ENCODE data around the gene DACT2.

DACT2 gene

GRCh38 chr6:168300975-168301647 lies 18.5 kb downstream of the DACT2 start:
- peak overlapping the region; percentile 48 for H3K27ac ChIP-seq (ENCODE audit: low read depth, low read length)
- peaks cover 25% of the 10 kb centered on the region for H3K4me1 ChIP-seq (ENCODE audit: control insufficient read depth, insufficient read depth, low read length)
- no peaks in the 10 kb centered on the region for H3K9me3 ChIP-seq (ENCODE audit: control insufficient read depth, insufficient read depth, low read length)
- H3K36me3 ChIP-seq (ENCODE audit: control insufficient read depth, insufficient read depth, low read length), result no peaks in the 10 kb centered on the region
- H3K27me3 ChIP-seq (ENCODE audit: control insufficient read depth, insufficient read depth, low read length), result peaks cover 49% of the 10 kb centered on the region
- no peak overlapping the region for H3K9ac ChIP-seq (ENCODE audit: low read depth, low read length)
- H3K4me3 ChIP-seq (ENCODE audit: low read depth, low read length), result peak overlapping the region; percentile 42; the same call in 1 of the 2 replicates

- H3K27me3 ChIP-seq (ENCODE audit: control insufficient read depth, insufficient read depth, low read length), result peaks cover 49% of the 10 kb centered on the region
These were observed 19.8 kb downstream of the DACT2 start for GRCh38 chr6:168299541-168300511.

GRCh38 chr6:168297643-168298042 lies 21.9 kb downstream of the DACT2 start:
- H3K9ac ChIP-seq (ENCODE audit: low read depth, low read length), result no peak overlapping the region
- H3K27ac ChIP-seq (ENCODE audit: low read depth, low read length), result no peak overlapping the region
- H3K36me3 ChIP-seq (ENCODE audit: control insufficient read depth, insufficient read depth, low read length), result no peaks in the 10 kb centered on the region
- H3K4me1 ChIP-seq (ENCODE audit: control insufficient read depth, insufficient read depth, low read length), result peaks cover 17% of the 10 kb centered on the region
- H3K9me3 ChIP-seq (ENCODE audit: control insufficient read depth, insufficient read depth, low read length), result no peaks in the 10 kb centered on the region
- no peak overlapping the region for H3K4me3 ChIP-seq (ENCODE audit: low read depth, low read length)
- peaks cover 39% of the 10 kb centered on the region for H3K27me3 ChIP-seq (ENCODE audit: control insufficient read depth, insufficient read depth, low read length)

More at GRCh38 chr6:168299541-168300511, 19.8 kb downstream of the DACT2 start:
- no peaks in the 10 kb centered on the region for H3K9me3 ChIP-seq (ENCODE audit: control insufficient read depth, insufficient read depth, low read length)
- no peak overlapping the region for H3K9ac ChIP-seq (ENCODE audit: low read depth, low read length)
- peaks cover 25% of the 10 kb centered on the region for H3K4me1 ChIP-seq (ENCODE audit: control insufficient read depth, insufficient read depth, low read length)
- H3K4me3 ChIP-seq (ENCODE audit: low read depth, low read length), result no peak overlapping the region
- no peak overlapping the region for H3K27ac ChIP-seq (ENCODE audit: low read depth, low read length)
- no peaks in the 10 kb centered on the region for H3K36me3 ChIP-seq (ENCODE audit: control insufficient read depth, insufficient read depth, low read length)

- Histone ChIP-seq H3K27me3 (ENCODE audit: control insufficient read depth, insufficient read depth, low read length) (peaks cover 13% of the 10 kb centered on the region), H3K4me1 (ENCODE audit: control insufficient read depth, insufficient read depth, low read length) (no peaks in the 10 kb centered on the region), H3K9ac (ENCODE audit: low read depth, low read length) (no peak overlapping the region), H3K4me3 (ENCODE audit: low read depth, low read length) (no peak overlapping the region), H3K36me3 (ENCODE audit: control insufficient read depth, insufficient read depth, low read length) (no peaks in the 10 kb centered on the region), H3K27ac (ENCODE audit: low read depth, low read length) (no peak overlapping the region), H3K9me3 (ENCODE audit: control insufficient read depth, insufficient read depth, low read length) (no peaks in the 10 kb centered on the region)
These were observed 24.7 kb downstream of the DACT2 start for GRCh38 chr6:168294901-168295300.

- no peaks in the 10 kb centered on the region for H3K9me3 ChIP-seq (ENCODE audit: control insufficient read depth, insufficient read depth, low read length)
- H3K36me3 ChIP-seq (ENCODE audit: control insufficient read depth, insufficient read depth, low read length), result no peaks in the 10 kb centered on the region
- H3K4me3 ChIP-seq (ENCODE audit: low read depth, low read length), result no peak overlapping the region
- no peaks in the 10 kb centered on the region for H3K4me1 ChIP-seq (ENCODE audit: control insufficient read depth, insufficient read depth, low read length)
- peaks cover 4% of the 10 kb centered on the region for H3K27me3 ChIP-seq (ENCODE audit: control insufficient read depth, insufficient read depth, low read length)
- no peak overlapping the region for H3K27ac ChIP-seq (ENCODE audit: low read depth, low read length)
- H3K9ac ChIP-seq (ENCODE audit: low read depth, low read length), result no peak overlapping the region
These were observed 25.7 kb downstream of the DACT2 start for GRCh38 chr6:168293636-168294530.

- no peak overlapping the region for H3K4me3 ChIP-seq (ENCODE audit: low read depth, low read length)
- H3K27ac ChIP-seq (ENCODE audit: low read depth, low read length), result no peak overlapping the region
- no peak overlapping the region for H3K9ac ChIP-seq (ENCODE audit: low read depth, low read length)
- no peaks in the 10 kb centered on the region for H3K9me3 ChIP-seq (ENCODE audit: control insufficient read depth, insufficient read depth, low read length)
- peaks cover under 1% of the 10 kb centered on the region; the same call in 1 of the 2 replicates for H3K27me3 ChIP-seq (ENCODE audit: control insufficient read depth, insufficient read depth, low read length)
- no peaks in the 10 kb centered on the region for H3K36me3 ChIP-seq (ENCODE audit: control insufficient read depth, insufficient read depth, low read length)
- no peaks in the 10 kb centered on the region for H3K4me1 ChIP-seq (ENCODE audit: control insufficient read depth, insufficient read depth, low read length)
These were observed 26.8 kb downstream of the DACT2 start for GRCh38 chr6:168292826-168293225.

- Histone ChIP-seq H3K27ac (ENCODE audit: low read depth, low read length) (no peak overlapping the region), H3K9ac (ENCODE audit: low read depth, low read length) (no peak overlapping the region), H3K27me3 (ENCODE audit: control insufficient read depth, insufficient read depth, low read length) (no peaks in the 10 kb centered on the region; the same call in 1 of the 2 replicates), H3K9me3 (ENCODE audit: control insufficient read depth, insufficient read depth, low read length) (no peaks in the 10 kb centered on the region), H3K4me3 (ENCODE audit: low read depth, low read length) (no peak overlapping the region), H3K36me3 (ENCODE audit: control insufficient read depth, insufficient read depth, low read length) (no peaks in the 10 kb centered on the region), H3K4me1 (ENCODE audit: control insufficient read depth, insufficient read depth, low read length) (no peaks in the 10 kb centered on the region)
These were observed 28.1 kb downstream of the DACT2 start for GRCh38 chr6:168291450-168291849.

GRCh38 chr6:168290095-168290494 lies 29.5 kb downstream of the DACT2 start:
- Histone ChIP-seq H3K4me3 (ENCODE audit: low read depth, low read length) (no peak overlapping the region), H3K27ac (ENCODE audit: low read depth, low read length) (no peak overlapping the region), H3K9me3 (ENCODE audit: control insufficient read depth, insufficient read depth, low read length) (no peaks in the 10 kb centered on the region), H3K9ac (ENCODE audit: low read depth, low read length) (no peak overlapping the region), H3K4me1 (ENCODE audit: control insufficient read depth, insufficient read depth, low read length) (no peaks in the 10 kb centered on the region), H3K27me3 (ENCODE audit: control insufficient read depth, insufficient read depth, low read length) (no peaks in the 10 kb centered on the region; the same call in 1 of the 2 replicates), H3K36me3 (ENCODE audit: control insufficient read depth, insufficient read depth, low read length) (no peaks in the 10 kb centered on the region)

GRCh38 chr6:168289571-168289962 lies 30.0 kb downstream of the DACT2 start:
- H3K9ac ChIP-seq (ENCODE audit: low read depth, low read length), result no peak overlapping the region
- no peaks in the 10 kb centered on the region; the same call in 1 of the 2 replicates for H3K27me3 ChIP-seq (ENCODE audit: control insufficient read depth, insufficient read depth, low read length)
- no peaks in the 10 kb centered on the region for H3K36me3 ChIP-seq (ENCODE audit: control insufficient read depth, insufficient read depth, low read length)
- H3K4me3 ChIP-seq (ENCODE audit: low read depth, low read length), result no peak overlapping the region
- no peaks in the 10 kb centered on the region for H3K9me3 ChIP-seq (ENCODE audit: control insufficient read depth, insufficient read depth, low read length)
- no peaks in the 10 kb centered on the region for H3K4me1 ChIP-seq (ENCODE audit: control insufficient read depth, insufficient read depth, low read length)
- no peak overlapping the region for H3K27ac ChIP-seq (ENCODE audit: low read depth, low read length)

- Histone ChIP-seq H3K27me3 (ENCODE audit: control insufficient read depth, insufficient read depth, low read length) (no peaks in the 10 kb centered on the region; the same call in 1 of the 2 replicates), H3K4me3 (ENCODE audit: low read depth, low read length) (no peak overlapping the region), H3K36me3 (ENCODE audit: control insufficient read depth, insufficient read depth, low read length) (no peaks in the 10 kb centered on the region)
These were observed 30.6 kb downstream of the DACT2 start for GRCh38 chr6:168288781-168289570.

More at GRCh38 chr6:168288781-168289570, 30.6 kb downstream of the DACT2 start:
- Histone ChIP-seq H3K9me3 (ENCODE audit: control insufficient read depth, insufficient read depth, low read length) (no peaks in the 10 kb centered on the region), H3K4me1 (ENCODE audit: control insufficient read depth, insufficient read depth, low read length) (no peaks in the 10 kb centered on the region), H3K27ac (ENCODE audit: low read depth, low read length) (no peak overlapping the region), H3K9ac (ENCODE audit: low read depth, low read length) (no peak overlapping the region)

All from HUES48 (cell line).